AG20443 (cell line): ENCODE measurements around the gene SLC27A1.

Experiments used
- DNase-seq: peaks from one replicate; pipeline ENCODE4 v3.0.0; 2012; ENCODE audit warnings: low spot score, mixed read lengths

The SLC27A1 gene

DNA sequence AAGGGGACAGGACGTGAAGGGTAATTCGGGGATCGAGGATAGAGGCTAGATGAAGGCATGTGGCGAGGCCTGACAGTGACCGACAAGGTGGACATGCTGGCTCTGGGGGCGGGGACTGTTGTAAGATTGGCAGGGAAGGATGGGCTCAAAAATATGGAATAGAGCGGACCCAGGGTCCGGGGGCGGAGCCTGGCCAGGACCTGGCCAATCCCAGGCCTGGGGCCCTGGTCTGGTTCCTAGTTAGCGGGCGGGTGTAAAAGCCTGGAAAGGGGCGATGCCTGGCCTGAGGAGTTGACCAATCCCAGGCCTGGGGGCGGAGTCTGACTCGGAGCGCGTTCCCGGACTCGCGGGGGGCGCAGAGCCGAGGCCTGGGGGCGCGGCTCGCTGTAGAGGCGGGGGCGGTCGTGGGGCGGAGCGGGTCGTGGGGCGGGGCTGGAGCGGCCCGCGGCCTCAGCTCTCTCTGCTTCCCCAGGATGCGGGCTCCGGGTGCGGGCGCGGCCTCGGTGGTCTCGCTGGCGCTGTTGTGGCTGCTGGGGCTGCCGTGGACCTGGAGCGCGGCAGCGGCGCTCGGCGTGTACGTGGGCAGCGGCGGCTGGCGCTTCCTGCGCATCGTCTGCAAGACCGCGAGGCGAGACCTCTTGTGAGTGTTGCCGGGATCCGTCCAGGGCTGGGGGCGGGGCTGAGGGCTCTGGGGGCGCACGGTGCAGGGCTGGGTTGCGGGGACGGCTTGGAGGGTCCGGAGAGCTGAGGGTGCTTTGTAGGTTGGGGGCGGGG is at the start of gene SLC27A1:
SLC27A1 (plus strand) TSS at position 457 of the 774 bp plus-strand sequence; CDS start at position 474, 17 bp downstream.
- DNase-seq: peak; percentile 96

DNA sequence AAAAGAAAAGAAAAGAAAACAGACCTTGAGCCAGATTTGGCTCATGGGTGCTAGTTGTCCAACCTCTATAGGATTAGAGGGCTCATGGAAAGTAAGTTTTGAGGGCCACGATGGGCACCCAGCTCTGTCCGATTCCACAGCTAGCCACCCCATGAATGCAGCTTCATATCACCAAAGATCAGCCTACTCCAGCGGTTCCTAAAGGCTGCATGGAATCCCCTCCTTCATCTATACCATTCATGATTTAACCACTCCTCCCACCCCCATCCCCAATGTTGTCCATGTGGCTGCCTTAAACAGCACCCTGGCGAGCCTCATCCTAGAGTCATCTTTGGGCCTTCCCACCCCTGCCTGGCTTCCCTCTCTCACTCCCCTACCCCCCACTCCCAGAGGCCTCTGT is 48.4 kb upstream of the SLC27A1 start:
- no peak for DNase-seq

DNA sequence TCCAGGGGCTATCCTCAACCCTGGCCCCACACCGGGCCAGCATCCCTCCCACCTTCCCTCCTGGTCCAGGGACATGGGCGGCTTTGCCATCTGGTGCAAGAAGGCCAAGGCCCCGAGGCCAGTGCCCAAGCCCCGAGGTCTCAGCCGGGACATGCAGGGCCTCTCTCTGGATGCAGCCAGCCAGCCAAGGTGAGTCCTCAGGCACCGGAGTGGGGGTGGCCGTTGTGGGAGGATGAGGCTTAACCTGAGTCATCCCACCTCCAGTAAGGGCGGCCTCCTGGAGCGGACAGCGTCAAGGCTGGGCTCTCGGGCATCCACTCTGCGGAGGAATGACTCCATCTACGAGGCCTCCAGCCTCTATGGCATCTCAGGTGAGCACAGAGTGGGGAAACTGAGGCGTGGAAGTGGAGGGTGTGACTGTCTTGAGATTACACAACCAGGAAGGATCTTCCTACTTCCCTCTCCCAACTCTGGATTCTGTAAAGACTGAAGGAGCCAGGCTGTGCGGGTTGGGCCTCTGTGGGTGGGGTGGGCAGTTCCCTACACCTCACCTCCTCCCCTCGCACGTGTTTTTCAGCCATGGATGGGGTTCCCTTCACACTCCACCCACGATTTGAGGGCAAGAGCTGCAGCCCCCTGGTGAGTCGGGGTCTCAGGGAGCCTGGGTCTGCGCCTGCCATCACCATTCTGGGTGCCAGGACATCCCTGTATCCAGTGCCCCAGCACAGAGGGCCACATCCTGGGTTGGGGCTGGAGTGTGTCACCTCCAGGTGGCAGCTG is 46.7 kb upstream of the SLC27A1 start:
- DNase-seq: peak; percentile 1

DNA sequence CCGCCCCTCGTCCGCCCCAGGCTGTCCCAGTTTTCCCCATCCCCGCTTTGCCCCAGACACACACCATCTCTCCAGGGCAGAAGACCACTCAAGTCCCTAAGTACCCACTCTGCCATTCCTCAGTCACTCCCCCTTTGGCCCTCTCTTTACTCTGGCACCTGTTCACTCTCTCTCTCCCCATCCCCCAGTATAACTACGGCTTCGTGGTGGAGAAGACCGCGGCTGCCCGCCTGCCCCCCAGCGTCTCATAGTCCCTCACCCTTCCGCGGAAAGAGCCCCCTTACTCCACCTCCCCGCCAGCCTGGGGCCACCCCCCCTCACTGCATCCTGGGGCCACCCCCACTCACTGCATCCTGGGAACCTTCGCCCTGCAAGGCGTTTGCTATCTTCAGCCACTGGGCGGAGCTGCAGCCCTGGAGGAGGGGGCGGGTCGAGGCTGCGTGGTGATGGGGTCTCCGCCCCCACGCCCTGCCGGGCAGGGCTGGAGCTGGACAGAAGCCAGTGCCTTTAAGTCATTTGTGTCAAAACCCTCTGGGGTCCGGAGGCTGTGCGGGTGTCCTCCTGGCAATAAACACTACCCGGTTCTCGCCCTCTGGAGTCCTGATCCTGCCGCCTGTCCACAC is 45.5 kb upstream of the SLC27A1 start:
- peak; percentile 62 for DNase-seq

DNA sequence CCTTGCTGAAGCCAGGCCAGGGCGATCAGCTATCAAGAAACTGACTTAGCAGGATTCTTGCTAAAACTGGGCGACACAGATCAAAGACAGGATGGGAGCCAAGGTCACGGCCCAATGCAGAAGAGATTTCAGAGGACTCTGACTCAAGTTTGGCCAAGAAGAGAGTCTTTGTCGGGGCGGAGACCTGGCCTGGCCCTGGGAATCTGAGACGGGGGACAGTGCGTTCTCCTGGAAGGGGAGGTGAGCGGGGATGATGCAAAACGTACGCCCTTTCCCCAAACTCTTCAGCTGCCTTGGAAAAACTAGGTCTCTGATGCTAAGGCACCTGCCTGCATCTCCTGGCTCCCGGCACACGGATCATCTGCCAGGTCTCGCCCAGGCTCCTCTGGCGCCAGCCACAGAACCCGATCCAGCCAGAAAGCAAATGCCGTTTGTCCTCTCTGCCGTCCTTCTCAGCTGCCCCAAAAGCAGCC is 40.6 kb upstream of the SLC27A1 start:
- no peak for DNase-seq

DNA sequence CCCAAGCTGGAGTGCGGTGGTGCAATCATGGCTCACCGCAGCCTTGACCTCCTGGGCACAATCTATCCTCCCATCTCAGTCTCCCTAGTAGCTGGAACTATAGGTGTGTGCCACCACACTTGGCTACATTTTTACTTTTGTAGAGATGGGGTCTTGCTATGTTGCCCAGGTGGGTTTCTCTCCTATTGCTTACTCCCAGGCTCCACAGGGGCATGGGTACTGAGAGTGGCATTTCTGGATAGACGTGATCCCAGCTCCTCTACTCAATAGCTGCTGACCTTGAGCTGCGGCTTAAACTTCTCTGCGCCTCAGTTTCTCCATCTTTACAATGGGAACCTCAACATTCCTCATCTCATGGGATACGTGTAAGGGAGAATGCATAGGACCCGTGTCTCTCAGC is 38.9 kb upstream of the SLC27A1 start:
- DNase-seq: no peak

DNA sequence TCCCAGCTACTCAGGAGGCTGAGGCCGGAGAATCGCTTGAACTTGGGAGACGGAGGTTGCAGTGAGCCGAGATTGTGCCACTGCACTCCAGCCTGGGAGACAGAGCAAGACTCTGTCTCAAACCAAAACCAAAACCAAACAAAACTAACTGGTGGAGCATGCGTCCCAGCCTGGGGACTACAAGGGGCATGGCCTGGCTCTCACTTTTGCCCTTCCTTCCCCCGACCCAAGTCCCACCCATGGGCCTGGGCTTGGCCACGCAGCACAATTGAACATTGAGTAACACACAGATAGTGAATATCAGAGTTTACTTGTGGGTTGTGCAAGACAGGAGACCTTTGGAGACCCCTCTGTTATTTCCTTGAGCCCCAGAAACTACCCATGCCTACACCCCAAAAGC is 35.1 kb upstream of the SLC27A1 start:
- no peak for DNase-seq

DNA sequence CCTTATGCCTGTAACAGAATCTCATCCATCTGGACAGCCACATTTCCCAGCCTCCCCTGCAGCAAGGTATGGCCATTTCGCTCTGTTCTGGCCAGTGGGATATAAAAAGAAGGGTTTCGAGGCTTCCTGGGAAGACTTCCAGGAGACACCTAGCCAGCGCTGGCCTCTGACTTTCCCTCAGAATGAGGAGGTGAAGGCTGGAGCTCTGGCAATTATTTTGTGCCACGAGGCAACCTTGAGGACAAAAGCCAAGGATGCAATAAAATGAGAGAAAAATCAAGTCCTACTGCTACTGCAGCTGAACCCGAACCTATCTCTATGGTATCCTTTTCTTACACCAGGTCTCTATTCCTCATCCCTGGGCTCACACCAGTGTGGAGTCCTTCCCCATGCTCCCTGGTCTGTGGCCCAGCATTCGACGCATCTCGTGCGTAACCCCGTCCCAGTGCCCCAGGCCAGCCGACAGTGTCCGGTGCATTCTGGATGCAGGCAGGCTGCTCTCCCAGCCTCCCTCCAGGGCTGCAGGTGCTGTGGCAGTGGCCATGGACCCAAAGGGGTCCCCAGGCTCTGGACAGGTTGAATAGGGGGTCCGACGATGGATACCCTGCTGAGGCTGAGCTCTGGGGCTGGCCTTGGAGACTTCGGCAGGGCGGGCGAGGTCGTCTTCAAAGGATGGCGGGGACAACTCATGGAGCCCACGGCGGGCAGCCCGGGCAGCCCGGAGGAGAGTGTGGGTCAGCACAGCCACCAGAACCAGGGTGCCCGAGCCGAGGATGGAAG is 34.0 kb upstream of the SLC27A1 start:
- DNase-seq: no peak

DNA sequence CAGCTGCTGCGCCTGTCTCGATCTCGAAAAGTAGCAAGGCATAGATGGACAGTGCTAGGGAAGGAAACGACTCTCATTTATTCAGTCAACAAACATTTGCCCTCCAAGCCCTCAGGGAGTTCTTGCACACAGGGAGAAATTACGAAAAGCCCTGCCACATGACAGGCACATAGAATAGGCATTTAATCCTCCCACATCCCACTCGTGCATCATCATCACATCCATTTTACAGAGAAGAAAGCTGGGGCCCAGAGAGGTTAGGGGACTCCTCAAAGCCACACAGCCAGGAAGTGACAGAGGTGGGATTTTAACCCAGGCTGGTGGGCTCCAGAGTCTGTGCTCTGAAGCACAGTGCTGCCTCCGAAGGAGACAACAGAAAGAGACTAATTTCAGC is 33.5 kb upstream of the SLC27A1 start:
- DNase-seq: no peak

DNA sequence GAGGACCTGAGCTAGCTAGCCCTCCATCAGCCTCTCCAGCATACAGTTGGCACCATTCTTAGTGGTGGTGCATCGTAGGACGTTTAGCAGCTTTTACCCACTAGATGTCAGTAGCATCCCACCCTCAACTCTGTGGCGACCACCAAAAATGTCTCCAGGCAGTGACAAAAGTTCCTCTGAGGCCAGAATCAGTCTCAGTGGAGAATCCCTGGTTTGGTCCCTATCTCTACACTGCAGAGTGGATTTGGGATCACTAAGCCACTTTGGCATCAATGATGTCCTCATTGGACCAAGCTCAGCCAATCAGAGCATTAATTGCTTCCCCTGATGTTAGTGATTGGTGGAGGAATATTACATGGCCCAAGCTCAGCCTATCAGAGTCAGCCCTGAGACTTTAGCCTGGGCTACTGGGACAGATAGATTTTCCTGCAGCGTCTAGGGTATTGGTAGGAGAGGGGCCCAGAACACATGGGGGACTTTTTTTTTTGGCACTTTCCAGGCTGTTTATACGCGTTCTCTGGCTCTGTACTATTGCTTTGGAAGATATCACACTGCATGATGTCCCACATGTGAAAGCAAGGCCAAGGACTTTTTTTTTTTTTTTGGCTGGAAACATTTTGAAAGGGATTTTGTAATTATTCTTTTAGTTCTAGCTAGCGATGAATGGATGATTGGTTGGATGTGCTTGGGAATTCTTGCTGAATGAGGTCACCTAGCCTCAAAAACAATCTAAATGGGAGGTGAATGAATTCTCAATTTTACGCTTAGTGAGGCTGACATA is 28.9 kb upstream of the SLC27A1 start:
- peak; percentile 44 for DNase-seq

DNA sequence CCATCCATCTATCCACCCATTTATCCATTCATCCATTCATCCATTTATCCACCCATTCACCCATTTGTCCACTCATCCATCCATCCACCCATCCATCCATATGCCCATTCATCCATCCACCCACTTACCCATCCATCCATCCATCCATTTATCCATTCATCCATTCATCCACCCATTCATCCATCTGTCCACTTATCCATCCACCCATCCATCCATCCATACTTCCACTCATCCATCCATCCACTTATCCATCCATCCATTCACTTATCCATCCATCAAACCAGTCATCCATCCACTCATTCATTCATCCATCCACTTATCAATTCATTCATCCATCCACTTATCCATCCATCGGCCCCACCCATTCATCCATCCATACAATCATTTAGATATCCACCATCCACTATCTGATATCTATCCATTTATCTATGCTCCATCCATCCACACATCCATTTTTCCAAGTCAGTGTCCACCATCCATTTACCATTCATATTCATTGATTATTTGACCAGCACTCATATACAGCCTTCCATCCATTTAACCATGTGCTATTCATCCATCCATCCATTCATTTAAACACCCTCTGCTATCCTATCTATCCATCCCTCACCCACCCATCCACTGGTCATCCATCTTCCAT is 24.7 kb upstream of the SLC27A1 start:
- DNase-seq: no peak

DNA sequence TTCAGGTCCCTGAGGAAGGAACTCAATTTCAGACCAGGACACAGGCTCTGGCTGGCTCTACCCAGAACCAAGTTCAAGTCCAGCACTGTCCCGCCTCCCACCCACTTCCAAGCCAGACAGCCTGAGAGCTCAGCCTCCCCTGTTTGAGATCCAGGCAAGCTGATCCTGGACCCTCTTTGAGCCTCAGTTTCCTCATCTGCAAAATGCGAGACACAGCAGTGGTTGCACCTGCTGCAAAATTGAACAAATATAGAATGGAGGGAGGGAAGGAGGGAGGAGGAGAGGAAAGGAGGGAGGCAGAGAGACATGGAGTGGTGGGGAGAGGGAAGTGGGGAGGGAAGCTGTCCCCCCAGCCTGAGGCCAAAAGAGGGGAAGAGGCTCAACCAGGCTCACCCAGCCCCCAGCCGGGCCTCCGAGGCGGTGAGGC is 22.6 kb upstream of the SLC27A1 start:
- DNase-seq: no peak

DNA sequence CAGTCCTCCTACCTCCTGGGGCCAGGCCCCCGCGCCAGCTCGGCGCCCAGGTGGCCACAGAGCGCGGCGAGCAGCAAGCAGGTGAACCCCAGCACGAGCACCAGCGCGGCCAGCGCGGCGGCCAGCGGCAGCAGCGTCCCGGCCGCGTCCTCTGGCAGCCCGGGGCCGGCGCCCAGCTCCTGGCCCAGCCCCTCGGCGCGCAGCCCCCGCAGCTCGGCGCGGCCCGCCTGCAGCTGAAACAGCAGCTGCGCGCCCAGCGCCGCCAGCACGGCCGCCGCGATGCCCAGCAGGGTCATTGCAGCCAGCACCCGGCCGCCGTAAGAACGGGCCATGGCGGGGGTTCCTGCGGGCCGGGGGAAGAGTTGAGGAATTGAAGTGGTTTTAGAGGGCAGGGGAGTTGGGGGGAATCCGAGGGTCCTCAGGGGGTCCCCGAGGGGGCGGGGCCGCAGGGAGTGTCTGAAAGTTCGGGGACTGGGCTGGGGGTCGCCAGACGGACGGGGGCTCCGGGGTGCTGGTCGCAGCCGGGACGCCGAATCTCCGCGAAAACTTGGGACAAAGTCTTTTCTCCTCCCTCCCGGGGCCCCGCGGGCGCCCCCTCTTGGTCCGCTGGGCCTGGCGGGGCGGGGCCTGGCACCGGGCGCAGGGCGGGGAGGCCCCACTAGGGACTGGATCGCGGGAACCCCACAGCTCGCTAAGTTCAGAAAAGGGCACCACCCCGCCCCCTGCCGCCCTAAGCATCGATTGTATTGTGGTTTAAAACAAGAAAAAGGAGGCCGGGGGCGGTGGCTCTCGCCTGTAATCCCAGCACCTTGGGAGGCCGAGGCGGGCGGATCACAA is 22.0 kb upstream of the SLC27A1 start, which contains the start of gene TMEM221:
TMEM221 (minus strand) TSS at position 538 of the 837 bp plus-strand sequence; CDS start at position 332, 206 bp downstream.
- peak; percentile 84 for DNase-seq

DNA sequence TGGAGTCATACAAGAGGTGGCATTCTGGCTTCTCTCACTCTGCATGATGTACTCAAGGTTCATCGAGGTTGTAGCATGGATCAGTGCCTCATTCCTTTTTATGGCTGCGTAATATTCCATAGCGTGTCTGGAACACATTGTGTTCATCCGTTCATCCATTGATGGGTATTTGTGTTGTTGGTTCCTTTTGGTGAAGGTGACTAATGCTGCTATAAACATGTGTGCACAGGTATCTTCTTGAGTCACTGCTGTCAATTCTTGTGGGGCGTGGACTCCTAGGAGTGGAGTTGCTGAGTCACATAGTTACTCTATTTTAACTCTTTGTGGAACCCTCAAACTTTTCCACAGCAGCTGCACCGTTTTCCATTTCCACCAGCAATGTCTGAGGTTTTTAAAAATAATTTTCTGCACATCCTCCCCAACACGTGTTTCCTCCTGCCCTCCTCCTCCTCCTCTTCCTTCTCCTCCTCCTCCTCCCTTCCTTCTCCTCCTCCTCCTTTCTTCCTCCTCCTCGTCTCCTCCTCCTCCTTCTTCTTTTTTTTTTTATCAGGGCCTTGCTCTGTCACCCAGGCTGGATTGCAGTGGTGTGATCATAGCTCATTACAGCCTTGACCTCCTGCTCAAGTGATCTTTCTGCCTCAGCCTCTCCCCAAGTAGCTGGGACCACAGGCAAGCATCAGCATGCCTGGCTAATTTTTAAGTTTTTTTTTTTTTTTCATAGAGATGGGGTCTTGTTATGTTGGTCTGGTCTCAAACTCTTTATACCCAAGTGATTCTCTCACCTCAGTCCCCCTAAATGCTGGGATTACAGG is 19.9 kb upstream of the SLC27A1 start:
- no peak for DNase-seq

DNA sequence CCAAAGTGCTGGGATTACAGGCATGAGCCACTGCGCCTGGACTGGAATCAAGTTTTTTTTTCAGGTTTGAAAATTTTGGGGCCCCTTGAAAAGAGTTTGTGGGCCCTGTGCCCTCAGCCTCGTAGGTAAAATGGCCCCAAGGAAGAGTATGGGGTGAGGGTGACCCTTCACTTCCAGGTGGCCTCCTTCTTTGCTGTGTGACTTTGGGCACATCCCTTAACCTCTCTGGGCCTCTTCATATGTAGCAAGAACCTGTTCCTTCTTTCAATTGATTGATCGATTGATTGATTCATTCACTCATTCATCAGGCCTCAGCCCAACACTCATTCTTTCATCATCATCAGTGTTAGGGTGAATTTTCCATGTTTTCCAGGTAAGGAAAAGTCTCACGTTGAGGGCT is 18.5 kb upstream of the SLC27A1 start:
- DNase-seq: no peak

DNA sequence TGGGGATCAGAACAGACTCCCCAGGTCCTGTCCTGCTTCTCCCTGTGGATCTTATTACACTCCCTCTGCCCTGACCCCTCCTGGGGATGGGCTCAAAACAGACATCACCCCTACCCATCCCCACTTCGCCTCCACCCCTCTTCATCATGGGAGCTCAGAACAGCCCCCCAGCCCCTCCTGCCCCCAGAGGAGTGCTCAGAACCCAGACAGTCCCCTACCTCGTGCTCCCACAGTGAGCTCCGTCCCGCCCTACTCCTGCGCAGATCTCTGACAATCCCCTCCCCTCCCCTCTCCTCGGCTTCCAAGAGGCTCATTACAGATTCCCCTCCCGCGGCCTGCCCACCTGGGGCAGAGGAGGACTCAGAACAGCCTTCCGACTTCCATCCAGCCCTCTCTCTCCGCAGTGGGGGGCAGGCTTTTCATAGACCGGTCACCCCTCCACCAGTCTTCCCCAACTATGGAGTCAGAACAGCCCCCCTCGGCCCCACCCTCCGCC is 15.7 kb upstream of the SLC27A1 start:
- DNase-seq: no peak

DNA sequence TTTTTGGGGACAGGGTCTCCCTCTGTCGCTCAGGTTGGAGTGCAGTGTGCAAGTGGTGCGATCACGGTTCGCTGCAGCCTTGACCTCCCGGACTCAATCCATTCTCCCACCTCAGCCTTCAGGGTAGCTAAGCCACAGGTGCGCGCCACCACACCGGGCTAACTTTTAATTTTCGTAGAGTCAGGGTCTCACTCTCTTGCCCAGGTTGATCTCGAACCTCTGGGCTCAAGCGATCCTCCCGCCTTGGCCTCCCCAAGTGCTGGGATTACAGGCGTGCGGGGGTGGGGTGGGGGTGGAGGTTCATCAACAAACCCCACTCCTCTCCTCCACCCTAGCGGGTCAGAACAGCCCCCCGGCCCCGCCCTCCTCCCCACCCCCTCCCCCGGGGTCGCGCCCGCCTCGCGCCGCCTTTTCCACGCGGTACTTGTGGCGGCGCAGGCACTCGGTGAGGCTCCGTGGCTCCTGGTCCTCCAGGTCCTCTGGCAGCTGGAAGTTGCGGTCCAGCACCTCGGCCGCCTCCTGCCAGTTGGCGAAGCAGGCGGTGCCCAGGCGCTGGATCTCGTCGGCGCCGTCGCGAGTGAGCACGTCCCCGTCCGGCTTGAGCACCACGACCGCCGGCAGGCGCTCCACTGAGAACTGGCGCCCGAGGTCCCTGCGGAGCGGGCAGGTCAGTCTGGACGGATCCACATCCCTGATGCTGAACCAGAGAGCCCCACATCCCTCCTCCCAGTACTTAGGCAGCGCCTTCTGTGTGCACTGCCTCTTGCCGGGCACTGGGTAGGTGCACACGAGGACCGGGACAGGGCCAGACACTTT is 14.8 kb upstream of the SLC27A1 start:
- peak; percentile 31 for DNase-seq

DNA sequence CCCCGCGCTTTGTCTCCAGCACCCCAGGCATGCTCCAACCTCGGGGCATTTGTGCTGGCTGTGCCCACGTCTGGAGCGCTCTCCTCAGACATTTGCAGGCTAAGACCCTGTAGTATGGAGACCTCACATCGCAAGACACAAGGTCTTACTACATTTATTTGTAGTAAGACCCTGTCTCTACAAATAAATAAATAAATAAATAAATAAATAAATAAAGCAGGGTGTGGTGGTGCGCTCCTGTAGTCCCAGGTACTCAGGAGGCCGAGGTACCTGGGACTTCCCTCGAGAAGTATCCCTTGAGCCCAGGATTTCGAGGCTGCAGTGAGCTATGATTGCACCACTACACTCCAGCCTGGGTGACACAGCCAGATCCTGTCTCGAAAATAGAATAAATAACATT is 14.2 kb upstream of the SLC27A1 start:
- DNase-seq: no peak
